HEK293 (cell line): ENCODE results near the gene FRS2.

Experiments
- BCL11A ChIP-seq: fragments of 450-650 bp; formaldehyde crosslinking; IDR thresholded peaks from 2 replicates; pipeline ENCODE4 v1.5.1; 2016; ENCODE audit warnings: low read depth, missing biosample characterization, missing genetic modification characterization
- BCL11B ChIP-seq: fragments of 450-650 bp; formaldehyde crosslinking; IDR thresholded peaks from 2 replicates; pipeline ENCODE4 v1.5.1; 2016; ENCODE audit warnings: low read depth, missing biosample characterization, missing genetic modification characterization
- CTCF ChIP-seq: fragments of 450-650 bp; formaldehyde crosslinking; IDR thresholded peaks from 2 replicates; pipeline ENCODE4 v1.5.1; 2016; ENCODE audit warnings: missing biosample characterization, missing genetic modification characterization
- KLF8 ChIP-seq: fragments of 450-650 bp; formaldehyde crosslinking; IDR thresholded peaks from 2 replicates; pipeline ENCODE4 v1.5.1; 2016; ENCODE audit warnings: missing biosample characterization, missing genetic modification characterization
- PBX3 ChIP-seq: sonication (generic); formaldehyde crosslinking; IDR thresholded peaks from 2 replicates; pipeline ENCODE4 v1.8.1; 2022; ENCODE audit warnings: mild to moderate bottlenecking, moderate library complexity, missing genetic modification reagents
- PRDM6 ChIP-seq: fragments of 450-650 bp; formaldehyde crosslinking; IDR thresholded peaks from 2 replicates; pipeline ENCODE4 v1.5.1; 2017; ENCODE audit warnings: missing biosample characterization, missing genetic modification characterization
- SETDB1 ChIP-seq: IDR thresholded peaks from one replicate; pipeline ENCODE4 v1.6.1; 2017; ENCODE audit warnings: mild to moderate bottlenecking, low read length, moderate library complexity, mixed read lengths; ENCODE audit not compliant: insufficient read length
- SP2 ChIP-seq: fragments of 450-650 bp; formaldehyde crosslinking; IDR thresholded peaks from 2 replicates; pipeline ENCODE4 v1.5.1; 2016; ENCODE audit warnings: missing biosample characterization, missing genetic modification characterization
- TCF7L2 ChIP-seq: IDR thresholded peaks from 2 replicates; pipeline ENCODE4 v1.6.1; 2011; ENCODE audit warnings: low read depth, mild to moderate bottlenecking, inconsistent platforms, low read length, moderate library complexity, borderline replicate concordance
- TRIM28 ChIP-seq: IDR thresholded peaks from 2 replicates; pipeline ENCODE4 v1.6.1; 2011; ENCODE audit warnings: low read length, control low read depth, borderline replicate concordance
- WT1 ChIP-seq: fragments of 450-650 bp; formaldehyde crosslinking; IDR thresholded peaks from 2 replicates; pipeline ENCODE4 v1.5.1; 2016; ENCODE audit warnings: missing biosample characterization, missing genetic modification characterization
- YY1 ChIP-seq: fragments of 450-650 bp; formaldehyde crosslinking; IDR thresholded peaks from 2 replicates; pipeline ENCODE4 v1.5.1; 2018; ENCODE audit warnings: missing biosample characterization, missing genetic modification characterization
- ZBTB11 ChIP-seq: fragments of 450-650 bp; formaldehyde crosslinking; conservative IDR thresholded peaks from 2 replicates; pipeline ENCODE4 v1.5.1; 2016; ENCODE audit warnings: low read depth, missing biosample characterization, missing genetic modification characterization
- ZBTB6 ChIP-seq: fragments of 450-650 bp; formaldehyde crosslinking; IDR thresholded peaks from 2 replicates; pipeline ENCODE4 v1.5.1; 2017; ENCODE audit warnings: missing biosample characterization, missing genetic modification characterization
- ZFP37 ChIP-seq: fragments of 450-650 bp; formaldehyde crosslinking; IDR thresholded peaks from 2 replicates; pipeline ENCODE4 v1.5.1; 2016; ENCODE audit warnings: missing biosample characterization, missing genetic modification characterization
- ZNF23 ChIP-seq: fragments of 450-650 bp; formaldehyde crosslinking; IDR thresholded peaks from 2 replicates; pipeline ENCODE4 v1.5.1; 2016; ENCODE audit warnings: missing biosample characterization, missing genetic modification characterization, borderline replicate concordance
- ZNF26 ChIP-seq: fragments of 450-650 bp; formaldehyde crosslinking; IDR thresholded peaks from 2 replicates; pipeline ENCODE4 v1.5.1; 2016; ENCODE audit warnings: missing biosample characterization, missing genetic modification characterization
- ZNF274 ChIP-seq, 2 experiments: fragments of 200-500 bp in 1 of 2; fragments of 450-650 bp in 1 of 2; sonication (Bioruptor generic) in 1 of 2; formaldehyde crosslinking in 1 of 2; IDR thresholded peaks; 2 replicates each; pipeline versions ENCODE4 v1.5.1 to v1.6.1; 2014 to 2016; ENCODE audit warnings: borderline replicate concordance in 1 of 2, inconsistent platforms in 1 of 2, low read length in 1 of 2, missing biosample characterization in 1 of 2, missing genetic modification characterization in 1 of 2
- ZNF341 ChIP-seq: fragments of 450-650 bp; formaldehyde crosslinking; IDR thresholded peaks from 2 replicates; pipeline ENCODE4; 2016; ENCODE audit warnings: low read depth, missing biosample characterization, missing genetic modification characterization
- ZNF404 ChIP-seq: fragments of 450-650 bp; formaldehyde crosslinking; IDR thresholded peaks from 2 replicates; pipeline ENCODE4 v1.5.1; 2017; ENCODE audit warnings: missing biosample characterization, missing genetic modification characterization
- ZNF521 ChIP-seq: fragments of 450-650 bp; formaldehyde crosslinking; IDR thresholded peaks from 2 replicates; pipeline ENCODE4 v1.5.1; 2017; ENCODE audit warnings: missing biosample characterization, mild to moderate bottlenecking, missing genetic modification characterization
- ZNF561 ChIP-seq: fragments of 450-650 bp; IDR thresholded peaks from 2 replicates; pipeline ENCODE4 v1.5.1; 2018; ENCODE audit warnings: missing biosample characterization, missing genetic modification characterization, borderline replicate concordance
- ZNF629 ChIP-seq: fragments of 450-650 bp; formaldehyde crosslinking; IDR thresholded peaks from 2 replicates; pipeline ENCODE4 v1.5.1; 2017; ENCODE audit warnings: missing biosample characterization, missing genetic modification characterization
- ZNF707 ChIP-seq: fragments of 450-650 bp; formaldehyde crosslinking; IDR thresholded peaks from 2 replicates; pipeline ENCODE4 v1.5.1; 2016; ENCODE audit warnings: missing biosample characterization, missing genetic modification characterization
- ZNF843 ChIP-seq: fragments of 450-650 bp; formaldehyde crosslinking; IDR thresholded peaks from 2 replicates; pipeline ENCODE4 v1.5.1; 2016; ENCODE audit warnings: missing biosample characterization, missing genetic modification characterization
- ZSCAN5A ChIP-seq: fragments of 450-650 bp; formaldehyde crosslinking; IDR thresholded peaks from 2 replicates; pipeline ENCODE4 v1.5.1; 2016; ENCODE audit warnings: missing biosample characterization, missing genetic modification characterization

Gene FRS2

GRCh38 chr12:69585189-69586062 is 115.2 kb downstream of the FRS2 start, which contains the start of gene CCT2 (continued):
- TF ChIP-seq ZNF26 (tag by site-specific recombination), result no peak
- TF ChIP-seq YY1, result peak; percentile 27; the same call in 1 of the 2 replicates
- peak; percentile 79; the same call in 1 of the 2 replicates for TF ChIP-seq ZSCAN5A
- peak; percentile 90 for TF ChIP-seq ZFP37
- no peak for TF ChIP-seq SETDB1
- no peak for TF ChIP-seq PRDM6 (tag by site-specific recombination)
- no peak for TF ChIP-seq ZNF707 (tag by site-specific recombination)
- peak; percentile 25; the same call in 1 of the 2 replicates for TF ChIP-seq ZNF341 (tag by site-specific recombination)
- TF ChIP-seq ZBTB11 (tag by site-specific recombination), result peak; percentile 96
- peak; percentile 53; the same call in 1 of the 2 replicates for TF ChIP-seq ZNF843 (tag by site-specific recombination)
- no peak for TF ChIP-seq ZNF404
- TF ChIP-seq PBX3 (CRISPR knock-in tag), result 0 out of 2 replicates have a peak, but pooled peaks have one; percentile 78
- peak; percentile 73; the same call in 1 of the 2 replicates for TF ChIP-seq TCF7L2
- no peak for TF ChIP-seq ZNF274 (IDR thresholded peaks at IDR 0.05; ENCODE audit: low read length)
- TF ChIP-seq ZNF274 (tag by site-specific recombination; IDR thresholded peaks at IDR 0.05; ENCODE audit: borderline replicate concordance), result no peak
- TF ChIP-seq ZNF23, result no peak
- peak; percentile 63; the same call in 1 of the 2 replicates for TF ChIP-seq KLF8
- no peak for TF ChIP-seq ZBTB6 (tag by site-specific recombination)
- TF ChIP-seq ZNF561, result peak; percentile 70; the same call in 1 of the 2 replicates
- TF ChIP-seq WT1 (tag by site-specific recombination), result peak; percentile 44; the same call in 1 of the 2 replicates
- no peak for TF ChIP-seq ZNF521
- peak; percentile 93 for TF ChIP-seq SP2 (tag by site-specific recombination)
- TF ChIP-seq BCL11A (tag by site-specific recombination), result no peak
- peak; percentile 88 for TF ChIP-seq ZNF629 (tag by site-specific recombination)
- peak; percentile 84 for TF ChIP-seq CTCF (tag by site-specific recombination)
- no peak for TF ChIP-seq BCL11B (tag by site-specific recombination)
- TF ChIP-seq TRIM28, result no peak
